HG02884 (cell line): Measurements from ENCODE around the gene CCDC12.
"Not testable (repeated sequence)": the region's sequence is repeated elsewhere in the genome, so short reads cannot be mapped to it uniquely, and the experiment has no call there.

Source experiments
- ATAC-seq: cut with Tn5 transposase; IDR thresholded peaks from one replicate; pipeline ENCODE4 v1.9.1; 2021; ENCODE audit warnings: mild to moderate bottlenecking, moderate library complexity; ENCODE audit not compliant: unreplicated experiment

CCDC12 gene

DNA sequence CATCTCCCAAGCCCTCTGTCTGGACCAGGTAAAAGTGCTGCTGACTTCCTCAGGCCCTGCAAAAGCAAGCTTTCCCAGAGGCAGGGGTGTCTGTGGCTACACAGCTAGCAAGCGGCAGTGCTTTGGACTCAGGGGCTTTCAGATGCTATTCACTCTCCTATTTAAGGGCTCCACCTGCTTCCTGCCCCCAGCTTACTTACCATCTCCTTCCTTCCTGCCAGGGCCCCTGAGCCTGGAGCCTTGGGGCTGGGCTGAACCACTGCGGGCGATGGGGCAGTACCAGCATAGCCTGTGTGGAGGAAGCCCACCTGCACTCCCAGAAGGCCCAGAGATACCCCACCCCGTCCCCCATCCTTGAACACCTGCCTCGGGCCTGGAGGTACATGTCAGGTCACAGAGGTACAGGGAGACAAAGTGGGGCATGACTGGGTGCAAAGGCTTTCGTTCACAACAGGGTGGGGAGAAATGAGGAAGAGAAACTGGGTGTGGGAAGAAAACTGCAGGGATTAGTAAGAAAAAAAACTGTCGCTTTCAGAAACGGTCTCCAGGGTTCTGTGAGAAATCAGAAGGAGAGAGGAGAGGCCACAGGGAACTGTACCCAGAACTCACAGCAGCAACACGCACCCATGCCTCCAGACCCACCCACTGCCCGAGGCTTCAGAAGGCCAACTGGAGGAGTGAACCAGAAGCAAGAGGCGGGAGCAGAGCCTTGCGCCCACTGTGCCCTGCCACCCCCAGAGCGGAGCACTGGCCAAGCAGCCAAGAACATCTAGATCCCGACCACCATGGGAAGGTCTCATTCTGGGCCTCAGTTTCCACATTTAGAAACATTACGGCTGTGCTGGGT lies 49.5 kb downstream of the CCDC12 start:
- ATAC-seq, result peak; percentile 64

DNA sequence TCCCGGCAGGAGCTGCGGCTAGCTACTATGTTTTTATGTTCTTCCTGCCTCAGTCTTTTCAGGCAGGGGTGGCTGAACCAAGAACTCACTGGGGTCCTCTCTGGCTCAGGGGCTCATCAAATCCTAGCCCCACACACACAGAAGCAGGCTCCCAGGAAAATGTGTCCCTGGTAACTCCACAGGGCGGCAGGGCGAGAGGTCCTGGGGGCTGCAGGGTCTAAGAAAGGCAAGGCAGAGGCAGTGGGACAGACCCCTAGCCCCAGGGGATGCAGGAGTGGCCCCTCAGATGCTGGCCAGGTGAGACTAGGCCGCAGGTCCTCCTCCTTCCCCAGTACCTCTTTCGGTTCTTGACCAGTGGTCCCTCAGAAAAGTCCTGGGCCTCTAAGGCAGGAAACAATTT lies 50.1 kb downstream of the CCDC12 start:
- no peak for ATAC-seq

DNA sequence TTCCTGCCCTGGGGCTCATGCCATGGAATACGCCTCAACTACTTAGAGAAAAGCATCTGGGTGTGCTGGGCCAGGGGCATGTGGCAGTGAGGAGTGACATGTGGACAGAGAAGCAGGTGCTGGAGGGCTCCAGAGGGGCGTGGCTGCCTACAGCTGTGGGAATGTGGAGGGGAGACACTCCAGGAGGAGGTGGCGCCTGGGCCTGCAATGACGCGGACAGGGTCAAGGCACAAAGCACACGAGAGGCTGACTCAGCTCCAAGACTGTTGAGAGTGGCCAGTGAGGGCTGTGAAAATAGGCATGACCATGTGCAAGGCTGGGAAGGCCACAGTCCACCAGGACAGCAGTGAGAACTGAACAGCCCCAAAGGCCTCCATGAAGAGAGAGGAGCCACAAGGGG lies 50.5 kb downstream of the CCDC12 start:
- ATAC-seq, result no peak

DNA sequence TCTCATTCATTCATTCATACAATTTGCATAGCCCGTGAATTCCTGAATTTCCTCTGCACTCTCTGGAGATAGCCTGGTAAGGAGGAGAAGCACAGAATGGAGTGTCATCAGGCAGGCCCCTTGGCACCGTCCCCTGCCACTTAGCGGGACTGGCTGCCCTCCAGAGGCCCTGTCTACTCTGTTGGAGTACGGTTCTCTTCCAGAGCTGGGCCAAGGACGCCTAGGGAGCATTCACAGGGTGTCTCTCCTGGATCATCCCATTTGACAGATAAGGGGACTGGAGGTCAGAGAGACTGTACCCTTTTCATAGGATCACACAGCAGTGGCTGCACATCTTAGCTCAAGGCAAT lies 51.0 kb downstream of the CCDC12 start:
- ATAC-seq, result no peak

DNA sequence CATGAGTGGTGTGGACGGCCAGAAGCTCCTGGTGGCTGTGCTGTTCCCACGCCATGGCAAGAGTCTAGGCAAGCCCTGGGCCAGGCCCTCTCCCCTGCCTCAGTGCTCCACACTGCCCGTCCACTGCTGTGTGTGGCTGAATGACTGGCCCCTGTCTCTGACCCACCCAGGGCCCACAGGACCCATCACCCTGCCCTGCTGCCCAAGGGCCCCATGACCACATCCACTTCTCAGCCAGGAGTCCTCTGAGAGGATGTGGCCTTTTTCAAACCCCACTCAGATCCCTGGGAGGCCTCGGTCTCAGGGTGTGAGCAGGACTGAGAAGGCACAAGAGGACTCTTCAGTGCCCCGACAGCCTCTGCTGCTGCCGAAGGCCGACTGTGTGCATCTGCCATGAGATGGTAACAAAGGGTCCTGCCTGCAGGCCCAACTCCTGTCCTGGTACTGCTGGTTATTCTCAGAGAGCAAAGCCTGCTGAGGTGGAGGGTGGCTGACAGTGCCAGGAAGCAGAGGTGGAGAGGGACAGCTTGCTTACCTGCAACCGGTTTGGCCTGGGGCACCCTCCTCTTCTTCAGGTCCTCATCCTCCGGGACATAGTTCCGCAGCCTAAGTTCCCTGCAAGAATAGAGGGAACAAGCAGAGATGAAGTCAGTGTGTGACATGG lies 51.5 kb downstream of the CCDC12 start:
- ATAC-seq, result no peak

DNA sequence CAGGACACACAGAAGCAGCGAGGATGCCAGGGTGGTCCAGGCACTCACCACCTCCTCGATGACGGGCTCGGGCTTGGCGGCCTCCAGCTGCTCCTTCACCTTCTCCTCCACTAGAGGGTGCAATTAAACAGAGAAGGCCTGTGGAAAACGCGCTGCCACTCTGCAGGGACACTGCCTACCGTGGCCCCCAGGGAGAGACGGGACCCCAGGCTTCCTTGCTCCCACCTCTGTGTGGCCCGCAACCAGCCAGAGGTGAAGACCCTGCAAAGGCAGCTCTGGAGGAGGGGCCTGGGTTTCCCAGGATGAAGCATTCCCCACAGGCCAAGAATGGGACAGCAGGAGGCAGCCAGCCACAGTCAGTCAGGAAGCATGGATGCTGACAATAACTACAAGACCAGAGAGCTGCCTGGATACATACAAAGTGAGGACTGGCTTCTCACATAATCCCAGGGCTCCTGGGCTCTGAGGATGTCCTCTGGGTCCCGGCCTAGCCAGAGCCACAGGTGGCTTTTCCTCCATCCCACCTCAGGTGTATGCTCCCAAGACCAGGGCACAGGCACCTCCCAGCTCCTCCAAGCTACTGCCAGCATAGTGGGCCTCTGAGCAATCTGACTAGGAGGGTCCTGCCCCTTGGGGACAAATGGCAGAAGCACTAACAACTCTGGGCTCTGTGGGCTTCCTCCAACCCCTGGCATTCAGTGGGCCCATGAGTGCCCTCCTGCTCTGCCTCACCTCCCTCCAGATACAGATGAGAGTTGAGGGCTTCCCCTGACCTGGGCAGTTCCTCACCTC lies 52.8 kb downstream of the CCDC12 start:
- ATAC-seq, result no peak

DNA sequence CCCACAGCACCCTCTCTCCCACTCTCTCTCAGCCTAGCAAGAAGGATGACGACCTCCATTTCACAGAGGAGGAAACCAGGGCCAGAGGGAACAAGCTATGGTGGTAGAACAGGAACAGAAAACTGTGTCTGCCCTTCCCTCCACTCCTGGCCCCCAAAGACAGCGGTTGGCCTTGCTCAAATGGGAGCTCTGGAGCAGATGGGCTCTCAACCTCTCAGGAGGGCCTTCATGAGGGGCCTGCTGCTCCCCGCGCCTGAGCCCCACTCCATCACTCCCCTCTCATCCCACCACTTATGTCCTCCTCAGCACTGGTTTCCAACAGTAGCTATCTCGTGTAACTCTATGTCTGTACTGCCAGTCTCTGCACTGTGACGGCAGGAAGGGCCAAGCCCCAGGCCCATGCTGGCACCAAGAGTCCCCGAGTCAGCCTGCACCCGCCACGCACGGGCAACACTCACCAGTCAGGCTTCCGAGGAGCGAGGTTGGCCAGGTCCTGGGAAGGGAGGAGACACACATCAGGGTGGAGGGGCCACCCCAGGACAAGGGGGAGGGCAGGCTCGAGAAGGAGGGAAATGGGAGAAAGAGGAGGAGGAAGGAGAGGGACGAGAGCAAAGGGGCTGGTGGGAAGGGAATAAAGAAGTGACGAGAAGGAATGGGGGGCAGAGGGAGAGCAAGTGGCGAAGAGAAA lies 53.5 kb downstream of the CCDC12 start:
- no peak for ATAC-seq

DNA sequence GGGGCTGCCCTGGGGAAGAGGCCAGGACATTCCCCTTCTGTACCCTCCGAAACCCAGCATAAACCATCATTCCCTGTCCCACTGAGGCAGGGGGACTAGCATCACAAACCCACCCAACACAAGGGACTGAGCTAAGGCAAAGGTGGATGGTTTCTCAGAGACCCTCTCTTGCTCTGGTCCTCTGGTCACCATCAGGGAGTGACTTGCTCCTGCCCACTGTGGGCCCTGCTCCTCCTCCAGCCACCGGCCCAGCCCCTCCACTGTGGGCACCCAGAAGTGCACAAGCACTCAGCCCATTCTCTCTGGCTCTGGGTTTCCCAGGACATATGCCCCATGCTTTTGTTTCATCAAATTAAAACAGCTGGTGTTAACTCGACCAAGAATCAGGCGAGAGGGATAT lies 54.1 kb downstream of the CCDC12 start:
- no peak for ATAC-seq

DNA sequence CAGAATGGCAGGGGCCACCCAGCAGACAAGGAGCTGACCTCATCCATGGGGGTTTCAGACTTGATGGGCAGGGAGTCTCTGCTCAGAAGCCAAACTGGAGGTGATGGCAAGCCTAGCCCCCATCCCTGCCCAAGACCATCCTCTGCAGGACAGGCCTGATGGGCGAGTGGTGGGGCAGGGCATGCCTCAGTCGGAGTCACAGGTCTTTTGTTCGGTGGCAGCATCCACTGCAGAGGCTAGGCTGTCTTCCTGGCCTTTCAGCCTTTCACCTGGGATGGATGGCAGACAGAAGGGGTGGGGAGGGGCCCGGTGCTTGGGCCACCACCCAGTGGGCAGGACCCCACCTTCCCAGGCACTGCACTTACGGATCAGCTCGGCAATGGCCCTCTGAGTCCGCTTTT lies 54.7 kb downstream of the CCDC12 start:
- no peak for ATAC-seq

DNA sequence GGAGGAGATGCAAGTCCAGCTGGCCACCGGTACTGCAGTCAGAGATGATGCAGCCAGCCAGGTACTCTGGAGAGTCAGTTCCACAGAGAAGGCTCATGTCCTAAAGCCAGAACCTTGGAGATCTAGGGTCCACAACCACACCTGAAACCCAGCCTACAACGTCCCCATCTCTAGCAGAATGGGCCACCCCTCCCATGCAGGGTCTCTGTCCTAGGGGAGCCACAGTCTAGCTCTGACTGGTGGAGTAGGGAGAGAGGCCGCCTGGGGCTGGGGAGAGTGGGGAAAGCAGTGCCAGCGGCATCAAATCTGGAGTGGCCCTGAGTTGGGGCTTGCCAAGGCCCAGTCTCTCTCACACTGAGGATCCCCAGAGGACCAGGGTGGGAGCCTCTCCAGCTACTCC lies 55.5 kb downstream of the CCDC12 start:
- no peak for ATAC-seq

DNA sequence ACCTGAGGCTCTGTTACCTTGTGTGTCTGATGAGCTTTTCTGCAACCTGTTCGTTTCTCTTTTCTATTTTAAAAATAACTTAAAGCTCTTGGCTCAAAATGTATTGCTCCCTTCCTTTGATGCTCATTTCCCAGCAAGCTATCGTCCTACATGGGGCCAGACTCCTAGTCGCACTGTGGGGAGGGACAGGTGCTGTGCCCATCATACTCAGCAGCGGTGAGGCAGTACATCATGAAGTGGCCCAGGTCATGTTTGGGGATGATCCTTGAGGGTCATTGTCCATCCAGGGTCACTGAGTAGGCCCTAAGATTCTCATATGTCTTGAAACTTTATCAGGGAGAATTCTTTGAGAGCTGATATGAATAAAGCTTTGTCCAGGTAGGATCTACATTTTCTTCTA lies 57.9 kb downstream of the CCDC12 start:
- no peak for ATAC-seq

DNA sequence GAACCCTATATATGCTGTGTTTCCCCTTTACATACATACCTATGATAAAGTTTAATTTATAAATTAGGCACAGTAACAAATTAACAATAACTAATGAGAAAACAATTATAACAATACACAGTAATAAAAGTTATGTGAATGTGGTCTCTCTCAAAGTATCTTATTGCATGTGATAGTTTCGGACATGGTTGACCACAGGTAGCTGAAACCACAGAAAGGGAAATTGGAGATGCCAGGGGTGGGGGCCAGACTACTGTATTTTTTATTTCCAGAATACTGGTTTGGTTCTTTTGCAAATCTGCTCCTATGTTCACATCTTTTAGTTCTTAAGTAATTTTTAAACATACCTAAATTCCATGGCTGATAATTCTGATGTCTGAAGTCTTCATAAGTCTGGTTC lies 58.3 kb downstream of the CCDC12 start:
- no peak for ATAC-seq

DNA sequence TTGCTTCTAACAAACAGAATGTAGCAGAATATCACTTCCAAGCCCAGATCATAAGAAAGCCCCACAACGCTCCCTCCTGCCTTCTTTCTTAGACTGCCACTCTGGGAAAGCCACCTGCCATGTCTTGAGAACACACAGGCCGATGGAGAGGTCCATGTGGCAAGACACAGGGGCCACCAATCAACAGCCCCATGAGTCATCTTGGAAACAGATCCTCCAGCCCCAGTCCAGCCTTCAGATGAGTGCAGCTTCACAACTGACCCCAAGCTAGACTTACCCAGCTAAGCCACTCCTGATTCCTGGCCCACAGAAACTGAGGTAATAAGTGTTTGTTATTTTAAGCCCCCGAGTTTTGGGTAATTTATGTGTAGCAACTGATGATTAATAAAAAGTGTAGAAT lies 59.3 kb downstream of the CCDC12 start:
- ATAC-seq, result no peak

DNA sequence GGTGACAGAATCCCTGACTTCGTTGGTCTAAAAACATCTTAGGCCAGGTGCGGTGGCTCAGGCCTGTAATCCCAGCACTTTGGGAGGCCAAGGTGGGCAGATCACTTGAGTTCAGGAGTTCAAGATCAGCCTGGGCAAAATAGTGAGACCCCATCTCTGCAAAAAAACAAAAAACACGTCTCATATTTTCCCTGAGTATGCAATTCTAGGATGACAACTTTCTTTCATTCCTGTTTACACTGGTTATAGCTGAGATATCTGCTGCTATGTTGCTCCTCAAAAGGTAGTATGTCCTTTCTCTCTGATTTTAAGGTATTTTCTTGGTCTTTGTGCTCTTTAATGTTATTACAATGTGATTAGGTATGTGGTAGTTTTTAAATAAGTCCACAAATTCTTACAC lies 59.7 kb downstream of the CCDC12 start:
- ATAC-seq, result no peak

DNA sequence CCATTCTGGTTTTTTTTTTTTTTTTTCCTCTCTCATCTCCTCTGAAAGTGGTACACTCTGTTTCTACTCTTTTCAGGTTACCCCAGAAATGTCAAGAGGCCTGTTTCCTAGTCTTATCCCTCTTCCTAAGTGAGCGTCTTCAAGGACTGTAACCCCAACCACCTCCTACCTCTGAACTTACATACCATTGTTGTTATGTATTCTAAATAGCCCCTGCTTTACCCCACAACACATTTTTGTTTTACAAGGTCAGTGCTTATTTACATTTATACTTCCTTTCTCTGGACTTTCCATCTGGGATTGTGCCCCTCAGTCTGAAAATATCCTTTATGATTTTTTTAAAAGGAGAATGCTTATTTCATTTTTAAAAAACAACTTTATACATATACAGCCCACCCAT lies 60.3 kb downstream of the CCDC12 start:
- no peak for ATAC-seq

DNA sequence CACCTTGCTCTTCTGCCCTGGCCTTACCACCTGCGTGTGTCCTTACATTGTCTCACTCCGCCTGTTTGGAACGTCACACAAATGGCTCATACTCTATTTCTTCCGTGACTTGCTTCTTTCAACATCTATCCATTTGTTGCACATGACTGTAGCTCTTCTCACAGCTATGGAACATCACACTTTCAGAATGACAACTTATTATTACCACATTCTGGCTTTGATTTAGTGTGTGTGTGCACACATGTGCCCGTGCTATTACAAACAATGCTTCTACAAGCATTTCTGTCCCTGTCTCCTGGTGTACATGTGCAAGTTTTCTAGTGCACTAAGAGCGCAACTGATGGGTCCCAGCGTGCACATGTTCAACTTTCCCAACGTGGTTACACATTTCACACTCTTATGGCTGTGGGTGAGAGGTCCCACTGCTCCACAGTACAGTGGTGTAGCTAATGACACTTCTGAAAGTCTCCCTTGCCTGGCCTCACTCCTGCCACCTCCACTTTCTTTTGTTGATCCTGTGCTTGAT lies 61.2 kb downstream of the CCDC12 start:
- ATAC-seq, result no peak

DNA sequence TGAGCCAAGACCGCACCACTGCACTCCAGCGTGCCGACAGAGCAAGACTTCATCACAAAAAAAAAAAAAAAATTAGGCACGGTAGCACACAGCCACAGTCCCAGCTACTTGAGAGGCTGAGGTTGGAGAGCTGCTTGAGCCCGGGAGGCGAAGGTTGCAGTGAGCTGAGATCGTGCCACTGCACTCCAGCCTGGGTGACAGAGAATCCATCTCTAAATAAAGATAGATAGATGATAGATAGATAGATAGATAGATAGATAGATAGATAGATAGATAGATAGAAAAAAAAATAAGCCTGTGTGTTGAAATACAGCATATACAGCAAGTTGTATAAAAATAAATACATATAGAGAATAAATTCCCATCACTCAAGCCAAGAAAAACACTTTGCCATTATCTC lies 61.7 kb downstream of the CCDC12 start:
- no peak for ATAC-seq

DNA sequence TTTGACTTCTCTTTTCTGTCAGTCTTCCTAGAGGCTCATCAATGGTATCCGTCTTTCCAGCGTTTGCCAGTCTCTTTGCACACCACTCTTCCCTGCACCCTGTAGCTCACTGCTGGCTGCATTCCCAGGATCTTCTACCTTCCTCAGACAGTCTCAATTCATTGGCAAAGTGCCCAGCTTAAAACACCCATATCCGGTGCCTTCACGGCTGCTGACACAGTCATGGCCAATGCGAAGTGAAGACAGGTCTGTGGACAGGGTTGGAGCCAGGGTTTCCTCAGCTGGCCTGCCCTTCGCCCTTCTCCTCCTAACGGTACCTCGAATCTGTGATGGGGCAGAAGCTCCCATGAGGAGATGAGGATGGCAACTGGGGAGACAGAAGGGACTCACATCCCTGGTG lies 62.9 kb downstream of the CCDC12 start:
- ATAC-seq, result no peak

DNA sequence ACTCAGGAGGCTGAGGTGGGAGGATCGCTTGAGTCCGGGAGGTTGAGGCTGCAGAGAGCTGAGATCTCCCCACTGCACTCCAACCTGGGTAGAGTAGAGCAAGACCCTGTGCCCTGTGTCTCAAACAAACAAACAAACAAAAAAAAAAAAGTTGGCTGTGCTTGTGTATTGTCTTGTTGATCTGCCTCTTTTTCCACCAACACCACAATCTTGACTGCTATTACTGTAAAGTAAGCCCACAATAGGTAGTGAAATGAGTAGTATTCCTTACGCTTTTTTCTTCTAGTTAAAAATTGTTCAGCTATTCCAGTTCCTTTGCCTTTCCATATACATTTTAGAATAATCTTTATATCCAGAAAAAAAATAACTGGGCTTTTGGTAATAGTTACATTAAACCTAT lies 63.6 kb downstream of the CCDC12 start:
- ATAC-seq, result no peak

DNA sequence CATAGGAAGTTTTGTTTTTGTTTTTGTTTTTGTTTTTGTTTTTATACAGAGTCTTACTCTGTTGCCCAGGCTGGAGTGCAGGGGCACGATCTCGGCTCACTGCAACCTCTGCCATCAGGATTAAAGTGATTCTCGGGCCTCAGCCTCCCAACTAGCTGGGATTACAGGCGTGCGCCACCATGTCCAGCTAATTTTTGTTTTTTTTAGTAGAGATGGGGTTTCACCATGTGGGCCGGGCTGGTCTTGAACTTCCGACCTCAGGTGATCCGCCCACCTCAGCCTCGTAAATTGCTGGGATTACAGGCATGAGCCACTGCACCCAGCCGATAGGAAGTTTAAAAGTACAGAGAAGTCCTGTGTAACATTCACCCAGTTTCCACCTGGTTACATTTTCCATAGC lies 65.6 kb downstream of the CCDC12 start:
- not testable (repeated sequence) for ATAC-seq

DNA sequence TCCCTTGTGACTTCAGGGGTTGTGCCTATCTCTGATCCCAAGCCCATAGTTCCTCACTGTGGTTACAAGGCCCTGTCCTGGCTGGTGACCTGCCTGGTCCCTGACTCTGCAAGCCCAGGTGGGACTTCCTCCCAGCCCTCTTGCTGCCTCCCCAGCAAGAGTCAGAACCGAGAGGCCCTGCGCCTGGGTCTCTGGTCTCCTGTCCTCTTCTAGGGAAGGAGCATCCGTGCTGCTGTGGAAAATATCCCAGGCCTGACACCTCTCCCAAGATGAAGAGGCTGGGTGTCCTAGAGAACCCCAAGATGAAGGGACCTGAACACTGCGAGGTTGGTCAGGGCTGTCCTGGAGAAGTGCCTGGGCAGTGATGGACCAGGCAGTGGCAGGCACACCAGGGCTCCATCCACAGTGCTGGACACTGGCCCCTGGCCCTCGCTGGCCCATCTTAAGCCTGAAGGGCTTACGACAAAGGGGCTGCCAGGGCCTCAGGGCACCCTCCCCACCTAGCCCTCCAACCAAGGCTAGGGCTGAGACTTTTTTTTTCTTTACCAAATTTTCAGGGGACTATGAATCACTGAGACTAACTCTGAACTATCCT lies 66.3 kb downstream of the CCDC12 start:
- ATAC-seq, result no peak
